Measurements from ENCODE around the gene ZNF667.
A peak's percentile ranks its signal among the peaks of the same experiment; 100 is the strongest.

The ZNF667 gene

GRCh38 chr19:56423985-56424353 is 53.2 kb downstream of the ZNF667 start:
- H3K9me3 Mint-ChIP-seq: peaks cover 89% of the 10 kb centered on the region
- no peak overlapping the region for H3K27ac Mint-ChIP-seq
- H3K4me3 Mint-ChIP-seq: no peak overlapping the region
- no peaks in the 10 kb centered on the region for H3K27me3 Mint-ChIP-seq (ENCODE audit: low read depth)
- H3K36me3 Mint-ChIP-seq (ENCODE audit: low read depth): peaks cover 86% of the 10 kb centered on the region
- no peaks in the 10 kb centered on the region for H3K4me1 Mint-ChIP-seq
- TF ChIP-seq, protein P1, sequence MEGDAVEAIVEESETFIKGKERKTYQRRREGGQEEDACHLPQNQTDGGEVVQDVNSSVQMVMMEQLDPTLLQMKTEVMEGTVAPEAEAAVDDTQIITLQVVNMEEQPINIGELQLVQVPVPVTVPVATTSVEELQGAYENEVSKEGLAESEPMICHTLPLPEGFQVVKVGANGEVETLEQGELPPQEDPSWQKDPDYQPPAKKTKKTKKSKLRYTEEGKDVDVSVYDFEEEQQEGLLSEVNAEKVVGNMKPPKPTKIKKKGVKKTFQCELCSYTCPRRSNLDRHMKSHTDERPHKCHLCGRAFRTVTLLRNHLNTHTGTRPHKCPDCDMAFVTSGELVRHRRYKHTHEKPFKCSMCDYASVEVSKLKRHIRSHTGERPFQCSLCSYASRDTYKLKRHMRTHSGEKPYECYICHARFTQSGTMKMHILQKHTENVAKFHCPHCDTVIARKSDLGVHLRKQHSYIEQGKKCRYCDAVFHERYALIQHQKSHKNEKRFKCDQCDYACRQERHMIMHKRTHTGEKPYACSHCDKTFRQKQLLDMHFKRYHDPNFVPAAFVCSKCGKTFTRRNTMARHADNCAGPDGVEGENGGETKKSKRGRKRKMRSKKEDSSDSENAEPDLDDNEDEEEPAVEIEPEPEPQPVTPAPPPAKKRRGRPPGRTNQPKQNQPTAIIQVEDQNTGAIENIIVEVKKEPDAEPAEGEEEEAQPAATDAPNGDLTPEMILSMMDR (IDR thresholded peaks at IDR 0.05; ENCODE audit: unreplicated experiment in 3 of 3): no peak

- TF ChIP-seq, protein P1 (IDR thresholded peaks at IDR 0.05; ENCODE audit: unreplicated experiment in 3 of 3): no peak
- Mint-ChIP-seq H3K36me3 (ENCODE audit: low read depth) (peaks cover 92% of the 10 kb centered on the region), H3K9me3 (peaks cover 93% of the 10 kb centered on the region), H3K4me1 (no peaks in the 10 kb centered on the region), H3K4me3 (no peak overlapping the region), H3K27me3 (ENCODE audit: low read depth) (no peaks in the 10 kb centered on the region), H3K27ac (no peak overlapping the region)
These were observed 53.7 kb downstream of the ZNF667 start for GRCh38 chr19:56423276-56423984.

GRCh38 chr19:56405062-56405461 is 72.1 kb downstream of the ZNF667 start:
- peaks cover 15% of the 10 kb centered on the region for H3K4me1 Mint-ChIP-seq
- peaks cover 79% of the 10 kb centered on the region for H3K9me3 Mint-ChIP-seq
- peak overlapping the region in 2 of 3 experiments; percentile 94 to 96 for H3K27ac Mint-ChIP-seq
- TF ChIP-seq, protein P1 (IDR thresholded peaks at IDR 0.05; ENCODE audit: unreplicated experiment in 3 of 3): no peak
- H3K4me3 Mint-ChIP-seq: peak overlapping the region; percentile 84 to 99 (median 93)
- no peaks in the 10 kb centered on the region for H3K27me3 Mint-ChIP-seq (ENCODE audit: low read depth)
- H3K36me3 Mint-ChIP-seq (ENCODE audit: low read depth): peaks cover 95% of the 10 kb centered on the region

DNA sequence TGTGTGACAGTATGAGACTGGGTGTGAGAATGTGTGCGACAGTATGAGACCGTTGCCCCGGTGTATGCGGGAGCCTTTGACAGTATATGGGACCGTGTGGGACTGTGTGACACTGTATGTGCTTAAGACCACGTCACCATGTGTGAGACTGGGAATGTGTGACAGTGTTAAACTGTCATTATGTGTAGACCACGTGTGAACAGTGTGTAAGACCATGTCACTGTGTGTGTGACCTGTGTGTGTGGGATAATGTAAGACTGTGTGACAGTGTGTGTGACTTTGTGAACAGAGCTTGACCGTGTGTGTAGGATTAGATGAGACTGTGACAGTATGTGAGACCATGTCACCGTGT is 72.5 kb downstream of the ZNF667 start:
- peaks cover 77% of the 10 kb centered on the region for H3K9me3 Mint-ChIP-seq
- peak overlapping the region; percentile 94 to 96 (median 95) for H3K27ac Mint-ChIP-seq
- H3K27me3 Mint-ChIP-seq (ENCODE audit: low read depth): no peaks in the 10 kb centered on the region
- H3K36me3 Mint-ChIP-seq (ENCODE audit: low read depth): peaks cover 95% of the 10 kb centered on the region
- TF ChIP-seq, protein P1 (IDR thresholded peaks at IDR 0.05; ENCODE audit: unreplicated experiment in 3 of 3): no peak
- H3K4me3 Mint-ChIP-seq: peak overlapping the region; percentile 84 to 99 (median 93)
- peaks cover 15% of the 10 kb centered on the region for H3K4me1 Mint-ChIP-seq

DNA sequence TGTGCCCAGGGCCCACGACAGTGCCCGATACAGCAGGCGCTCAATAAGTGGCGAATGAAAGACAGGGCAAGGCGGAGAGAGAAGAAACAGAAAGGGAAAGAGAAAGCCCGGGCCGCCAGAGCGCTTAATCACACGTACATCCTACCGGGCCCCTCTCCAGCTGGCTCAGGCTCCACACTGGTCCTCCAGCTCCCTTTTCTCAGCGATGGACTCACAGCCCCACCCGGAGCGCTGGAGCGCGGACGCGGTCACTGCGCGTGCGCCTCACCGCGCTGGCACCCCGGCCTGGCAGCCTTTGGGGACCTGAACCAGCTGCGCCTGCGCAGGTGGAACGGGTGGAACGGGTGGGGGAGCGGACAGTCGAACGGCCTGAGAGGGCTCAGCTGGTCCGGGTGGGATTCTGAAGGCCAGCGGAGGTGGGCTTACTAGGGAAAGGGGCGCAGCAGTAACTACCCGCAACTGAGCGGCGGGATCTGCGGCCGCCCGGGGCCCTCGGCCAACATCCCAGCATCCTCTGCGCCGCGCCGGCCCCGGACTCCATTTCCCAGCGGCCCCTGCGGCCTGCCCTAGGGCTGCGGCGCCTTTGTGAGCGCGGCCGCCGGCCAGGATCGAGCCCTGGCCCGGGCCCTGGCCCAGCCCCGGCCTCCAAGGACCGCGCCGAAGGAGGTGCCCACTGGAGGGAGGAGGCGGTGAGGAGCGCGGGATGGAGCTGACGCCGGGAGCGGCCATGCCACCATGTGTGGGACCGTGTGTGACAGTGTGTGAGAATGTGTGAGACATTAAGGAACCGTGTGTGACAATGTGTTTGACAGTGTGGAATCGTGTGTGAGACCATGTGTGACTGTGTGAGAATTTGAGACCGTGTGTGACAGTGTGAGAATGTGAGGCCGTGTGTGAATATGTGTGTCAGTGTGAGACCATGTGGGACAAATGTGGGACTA is 73.1 kb downstream of the ZNF667 start, which contains the start of gene ZNF583:
Gene ZNF583 (plus strand): TSS at position 569 of the 941 bp plus-strand sequence. CDS start 2,783 bp downstream, outside the sequence.
- TF ChIP-seq, protein P1 (IDR thresholded peaks at IDR 0.05; ENCODE audit: unreplicated experiment in 3 of 3): no peak
- peak within 1 kb of the TSS; percentile 84 to 99 (median 93) for H3K4me3 Mint-ChIP-seq
- H3K27me3 Mint-ChIP-seq (ENCODE audit: low read depth): no peaks in the 10 kb centered on the region
- peaks cover 15% of the 10 kb centered on the region for H3K4me1 Mint-ChIP-seq
- peak within 1 kb of the TSS; percentile 94 to 96 (median 95) for H3K27ac Mint-ChIP-seq
- H3K9me3 Mint-ChIP-seq: peaks cover 79% of the 10 kb centered on the region
- peaks cover 95% of the 10 kb centered on the region for H3K36me3 Mint-ChIP-seq (ENCODE audit: low read depth)
